ENCODE results near the gene NECAB2. TPM values are rescaled to one million over a fixed set of nuclear protein-coding genes. Genes with fewer than 3 reads are reported as not detected.

Gene NECAB2
- total and polyA plus RNA-seq, 2 of the 8 experiments (the other 6 are each of a cell fraction or from before 2014, with no cell fraction given): 3.6 to 4.2 TPM

GRCh38 chr16:83937922-83938885 lies 29.8 kb upstream of the NECAB2 start:
- H3K79me2 ChIP-seq (ENCODE audit: control insufficient read depth in 1 of 2, insufficient read depth in 2 of 2, low read length in 2 of 2): no peaks in the 10 kb centered on the region
- no peak overlapping the region for H3K4me3 ChIP-seq (ENCODE audit: extremely low read depth in 1 of 4, insufficient read depth in 2 of 4, low read depth in 3 of 4, low read length in 4 of 4)
- H3K23ac ChIP-seq (ENCODE audit: insufficient read length): no peak overlapping the region
- H3K23me2 ChIP-seq (ENCODE audit: low read depth, low read length): no peaks in the 10 kb centered on the region
- no peak for FAIRE-seq
- H3K9me3 ChIP-seq (ENCODE audit: insufficient read depth in 2 of 2, low read depth in 1 of 2, low read length in 1 of 2): no peaks in the 10 kb centered on the region
- 91% methylated on average over 18 of the region's 18 CpGs; no CpG with 5 or more reads in 1 of the 2 experiments for WGBS, 2 experiments (ENCODE audit: extremely low coverage in 1 of 2, insufficient coverage in 1 of 2, insufficient read length in 1 of 2, insufficient replicate concordance in 2 of 2, low coverage in 1 of 2, low lambda C conversion rate in 2 of 2, missing lambda C conversion rate in 1 of 2)
- H3K79me1 ChIP-seq (ENCODE audit: low read depth, low read length): no peaks in the 10 kb centered on the region
- ChIA-PET CTCF (ENCODE audit: partially characterized antibody) (interaction anchor here (1.1 to 5.0 kb wide), 4 partner anchors 9 to 128 kb away, joined by 3 to 35 read pairs (median 4); no protein-coding TSS in a partner anchor), POLR2A (ENCODE audit: partially characterized antibody) (interaction anchor here (1.4 to 3.4 kb wide), 2 partner anchors 10 to 16 kb away, joined by 4 to 19 read pairs; no protein-coding TSS in a partner anchor)
- H2BK120ac ChIP-seq (replicated peaks; ENCODE audit: low read depth, low read length): no peak overlapping the region
- H3K27ac ChIP-seq (ENCODE audit: low read depth, low read length): no peak overlapping the region
- no peak for DNase-seq (ENCODE audit: low read depth in 1 of 2, low spot score in 2 of 2)
- H2BK12ac ChIP-seq (ENCODE audit: low read depth, low read length): no peak overlapping the region
- no peak overlapping the region for H2AFZ ChIP-seq (ENCODE audit: low read length)
- no peak overlapping the region for H4K5ac ChIP-seq (ENCODE audit: insufficient read length, low read depth, low read length)
- no peak overlapping the region for H2AK5ac ChIP-seq (ENCODE audit: low read depth, low read length)
- H3K14ac ChIP-seq (ENCODE audit: insufficient read length): no peak overlapping the region
- H3K4me2 ChIP-seq (ENCODE audit: insufficient read depth in 1 of 2, low read depth in 2 of 2, low read length in 2 of 2): no peak overlapping the region
- H2BK20ac ChIP-seq (ENCODE audit: low read length): no peak overlapping the region
- H2BK15ac ChIP-seq (ENCODE audit: low read length): no peak overlapping the region
- H3K56ac ChIP-seq (replicated peaks; ENCODE audit: insufficient read length, low read depth, low read length): no peak overlapping the region
- H3K9ac ChIP-seq (replicated peaks in 1 of 4; ENCODE audit: extremely low read depth in 1 of 4, low read depth in 3 of 4, low read length in 3 of 4): no peak overlapping the region
- no peak overlapping the region for H4K8ac ChIP-seq (ENCODE audit: extremely low read depth, insufficient read depth, low read length)
- H3K4ac ChIP-seq (replicated peaks; ENCODE audit: insufficient read length, low read depth, low read length): no peak overlapping the region
- no peak overlapping the region for H2BK5ac ChIP-seq (ENCODE audit: low read depth, low read length)
- peaks cover 0 to 5% (median 3%) of the 10 kb centered on the region in 4 experiments; a peak in 3 of 7 replicates for H3K4me1 ChIP-seq (replicated peaks in 1 of 4; ENCODE audit: control insufficient read depth in 3 of 4, insufficient read depth in 4 of 4, low read length in 3 of 4)
- H4K20me1 ChIP-seq (replicated peaks in 1 of 2; ENCODE audit: control insufficient read depth in 1 of 2, insufficient read depth in 2 of 2, low read length in 2 of 2): peaks cover 0 to 6% of the 10 kb centered on the region in 2 experiments
- no peaks in the 10 kb centered on the region for H3K36me3 ChIP-seq (ENCODE audit: control insufficient read depth in 2 of 4, insufficient read depth in 4 of 4, low read length in 3 of 4)
- no peak overlapping the region for H4K91ac ChIP-seq (replicated peaks; ENCODE audit: insufficient read length, low read length)
- no peak overlapping the region for H3K18ac ChIP-seq (ENCODE audit: extremely low read depth, low read length)
- no peaks in the 10 kb centered on the region; a peak in 1 of 7 replicates for H3K27me3 ChIP-seq (replicated peaks in 1 of 4; ENCODE audit: control insufficient read depth in 3 of 4, extremely low read depth in 1 of 4, insufficient read depth in 3 of 4, low read length in 3 of 4)
- TF ChIP-seq TEAD4 (IDR thresholded peaks at IDR 0.05; ENCODE audit: low read depth, low read length) (no peak), POLR2A (IDR thresholded peaks at IDR 0.05; ENCODE audit: control extremely low read depth in 1 of 2, low read depth in 2 of 2, low read length in 2 of 2) (no peak), SIX5 (IDR thresholded peaks at IDR 0.05; ENCODE audit: low read depth, low read length) (no peak), SP1 (IDR thresholded peaks at IDR 0.05; ENCODE audit: low read depth, low read length) (no peak), CHD2 (IDR thresholded peaks at IDR 0.05; ENCODE audit: low read length) (no peak), CEBPB (IDR thresholded peaks at IDR 0.05; ENCODE audit: low read depth, low read length) (no peak), YY1 (IDR thresholded peaks at IDR 0.05; ENCODE audit: low read depth, low read length) (no peak), BCL11A (IDR thresholded peaks at IDR 0.05; ENCODE audit: low read depth in 2 of 2, low read length in 2 of 2) (no peak), CTBP2 (IDR thresholded peaks at IDR 0.05; ENCODE audit: borderline replicate concordance, insufficient read depth, insufficient read length, low read length) (no peak), POLR2AphosphoS5 (IDR thresholded peaks at IDR 0.05; ENCODE audit: low read depth, low read length) (no peak), FOSL1 (IDR thresholded peaks at IDR 0.05; ENCODE audit: insufficient read depth, low read depth, low read length) (no peak), POU5F1 (IDR thresholded peaks at IDR 0.05; ENCODE audit: low read depth, low read length) (no peak), RNF2 (IDR thresholded peaks at IDR 0.05; ENCODE audit: borderline replicate concordance, low read depth, low read length, missing control alignments, poor library complexity, severe bottlenecking) (no peak)
